GM10847 (cell line): ENCODE results near the gene TXNDC15.

Experiments
- POLR2A ChIP-seq: IDR thresholded peaks from 2 replicates; pipeline ENCODE4 v1.6.1; 2011; ENCODE audit not compliant: insufficient read length; ENCODE audit errors: extremely low read depth

TXNDC15 gene

GRCh38 chr5:134945041-134945440 is 70.9 kb downstream of the TXNDC15 start:
- no peak for TF ChIP-seq POLR2A

- TF ChIP-seq POLR2A, result no peak
Observed at GRCh38 chr5:134948911-134949310, 74.7 kb downstream of the TXNDC15 start.

DNA sequence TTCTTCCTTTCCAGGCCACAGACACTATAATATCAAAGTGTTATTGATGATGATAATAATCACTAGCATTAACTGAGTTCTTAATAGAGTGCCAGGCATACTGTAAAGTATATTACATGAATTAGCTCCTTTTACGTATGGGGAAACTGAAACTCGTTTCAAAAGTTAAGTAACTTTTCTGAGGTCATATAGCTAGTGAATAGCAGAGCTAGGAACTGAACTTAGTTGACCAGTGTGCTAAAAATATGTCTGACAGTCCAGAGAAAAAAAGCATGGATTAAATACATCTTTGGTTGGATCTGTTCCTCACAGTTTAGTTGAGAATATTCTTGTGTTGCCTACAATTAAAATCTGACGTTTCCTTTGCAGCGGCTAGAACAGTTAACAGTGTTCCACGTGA is 75.1 kb downstream of the TXNDC15 start:
- no peak for TF ChIP-seq POLR2A
